Thyroid gland (tissue), 4 donors: Measurements from ENCODE around the gene ZC4H2. TPM values are rescaled to one million over a fixed set of nuclear protein-coding genes. Genes with fewer than 3 reads are reported as not detected.
"Not testable (repeated sequence)": the region's sequence is repeated elsewhere in the genome, so short reads cannot be mapped to it uniquely, and the experiment has no call there.

Experiments used
- DNase-seq, 2 donors: peaks; one replicate each; pipeline ENCODE4 v3.0.0-alpha.2; 2019
- H3K27ac ChIP-seq, 3 donors: fragments of 200-600 bp; sonication (generic); 1 replicate in 2 of 3; 2 replicates in 1 of 3; pipeline ENCODE4 v1.5.1; 2016 to 2019; ENCODE audit warnings: mild to moderate bottlenecking in 1 of 3, moderate library complexity in 1 of 3
- H3K27me3 ChIP-seq: fragments of 200-600 bp; sonication (generic); one replicate; pipeline ENCODE4 v1.5.1; 2019
- H3K36me3 ChIP-seq, 2 donors: fragments of 200-600 bp; sonication (generic); one replicate each; pipeline ENCODE4 v1.5.1; 2016 to 2019
- H3K4me1 ChIP-seq, 2 donors: fragments of 200-600 bp; sonication (generic); one replicate each; pipeline ENCODE4 v1.5.1; 2017 to 2019
- H3K4me3 ChIP-seq, 3 donors: fragments of 200-600 bp; sonication (generic); replicated peaks in 1 of 3; 1 replicate in 2 of 3; 2 replicates in 1 of 3; pipeline ENCODE4 v1.5.1; 2016; ENCODE audit warnings: mild to moderate bottlenecking in 1 of 3
- H3K9me3 ChIP-seq: fragments of 200-600 bp; sonication (generic); one replicate; pipeline ENCODE4 v1.5.1; 2017
- POLR2A ChIP-seq, 2 donors: fragments of 450-650 bp; IDR thresholded peaks; one replicate each; pipeline ENCODE4 v1.6.1; 2017; ENCODE audit warnings: antibody characterized with exemption in 2 of 2, mild to moderate bottlenecking in 2 of 2, moderate library complexity in 1 of 2
- WGBS, 2 donors: methylation state at CpG; one replicate each; pipeline ENCODE4 v1.1.5; 2017; 5-methylcytosine and 5-hydroxymethylcytosine counted together
- intact Hi-C: fragments of 100-400 bp; cut with DNase I; formaldehyde crosslinking; loops from one replicate; pipeline ENCODE4 v1.15.1; 2023
- total RNA-seq, 4 donors: library from RNA; depleted of rRNA; stranded (reverse); fragments of >200 nt; gene quantifications; one replicate each; pipeline ENCODE4 v1.2.3, GENCODE V29; 2016
- TF ChIP-seq, protein P1 (sequence below), 6 experiments: fragments of 200-600 bp in 3 of 6; fragments of 450-650 bp in 3 of 6; sonication (generic) in 3 of 6; IDR thresholded peaks; one replicate each; pipeline ENCODE4 v1.5.1; 2016 to 2019; ENCODE audit warnings: antibody characterized with exemption in 6 of 6, mild to moderate bottlenecking in 2 of 6, inconsistent platforms in 1 of 6, moderate library complexity in 1 of 6

The ZC4H2 gene
- total RNA-seq, 4 donors from 2014 or later, result 10.2 to 14.3 (median 11.4) TPM

DNA sequence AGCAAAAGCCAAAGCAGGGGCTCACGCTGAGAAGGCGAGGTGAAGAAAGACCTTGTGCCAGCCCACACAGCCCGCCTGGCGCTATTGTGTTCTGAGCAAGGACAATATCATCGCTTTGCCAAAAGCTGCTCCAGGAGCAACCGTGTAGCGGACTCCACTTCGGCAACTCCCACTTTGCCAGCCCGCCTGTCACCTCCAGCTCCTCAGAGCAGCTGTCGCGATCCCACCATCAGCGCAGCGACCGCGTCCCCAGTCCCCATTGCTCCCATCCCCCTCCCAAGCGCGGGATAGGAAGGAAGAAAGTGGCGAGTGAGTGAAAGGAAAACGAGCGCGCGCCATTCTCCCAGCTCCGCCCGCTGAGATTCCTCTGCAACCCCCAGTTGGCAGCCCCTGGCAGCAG lies 759 bp downstream of the ZC4H2 start:
- Histone ChIP-seq H3K27me3 (no peaks in the 10 kb centered on the region), H3K9me3 (no peaks in the 10 kb centered on the region), H3K4me1 (peaks cover 0 to 3% of the 10 kb centered on the region in 2 donors), H3K4me3 (peak overlapping the region; percentile 9 to 37 (median 31)), H3K36me3 (no peaks in the 10 kb centered on the region), H3K27ac (peak overlapping the region in 1 of 3 donors; percentile 7)
- intact Hi-C loops, result loop anchor here (10.0 kb wide), 1 partner anchor 59 kb away; the partner anchor contains the start of gene ZC3H12B
- TF ChIP-seq, protein P1, sequence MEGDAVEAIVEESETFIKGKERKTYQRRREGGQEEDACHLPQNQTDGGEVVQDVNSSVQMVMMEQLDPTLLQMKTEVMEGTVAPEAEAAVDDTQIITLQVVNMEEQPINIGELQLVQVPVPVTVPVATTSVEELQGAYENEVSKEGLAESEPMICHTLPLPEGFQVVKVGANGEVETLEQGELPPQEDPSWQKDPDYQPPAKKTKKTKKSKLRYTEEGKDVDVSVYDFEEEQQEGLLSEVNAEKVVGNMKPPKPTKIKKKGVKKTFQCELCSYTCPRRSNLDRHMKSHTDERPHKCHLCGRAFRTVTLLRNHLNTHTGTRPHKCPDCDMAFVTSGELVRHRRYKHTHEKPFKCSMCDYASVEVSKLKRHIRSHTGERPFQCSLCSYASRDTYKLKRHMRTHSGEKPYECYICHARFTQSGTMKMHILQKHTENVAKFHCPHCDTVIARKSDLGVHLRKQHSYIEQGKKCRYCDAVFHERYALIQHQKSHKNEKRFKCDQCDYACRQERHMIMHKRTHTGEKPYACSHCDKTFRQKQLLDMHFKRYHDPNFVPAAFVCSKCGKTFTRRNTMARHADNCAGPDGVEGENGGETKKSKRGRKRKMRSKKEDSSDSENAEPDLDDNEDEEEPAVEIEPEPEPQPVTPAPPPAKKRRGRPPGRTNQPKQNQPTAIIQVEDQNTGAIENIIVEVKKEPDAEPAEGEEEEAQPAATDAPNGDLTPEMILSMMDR (IDR thresholded peaks at IDR 0.05), result no peak
- TF ChIP-seq POLR2A (IDR thresholded peaks at IDR 0.05), result no peak
- DNase-seq, result peak; percentile 40 to 55
- WGBS, 2 donors, result 0 to 4% methylated on average over 6 to 24 of the region's 24 CpGs

DNA sequence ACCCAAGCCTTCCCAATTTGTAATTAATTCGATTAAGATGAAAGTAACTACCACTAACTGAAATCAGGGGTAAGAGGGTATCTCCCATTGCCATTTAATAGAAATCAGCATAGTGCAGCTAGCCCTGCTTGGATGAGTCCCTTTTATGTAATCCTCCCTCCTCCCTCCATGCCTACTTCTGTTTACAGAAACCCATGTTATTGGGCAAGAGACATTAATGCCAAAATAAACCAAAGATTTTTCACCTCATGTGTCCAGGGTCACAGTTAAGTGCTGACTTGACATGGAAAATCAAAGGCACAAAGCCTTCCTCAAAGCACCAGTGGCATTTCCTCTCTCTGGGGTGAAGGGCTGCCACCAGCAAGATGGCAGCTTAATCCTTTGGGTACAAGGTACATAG lies 50.8 kb downstream of the ZC4H2 start:
- WGBS, 2 donors, result 94 to 100% methylated on average over 1 of the region's 1 CpG
- H3K27me3 ChIP-seq, result no peaks in the 10 kb centered on the region
- TF ChIP-seq, protein P1 (IDR thresholded peaks at IDR 0.05), result no peak
- no peak for TF ChIP-seq POLR2A (IDR thresholded peaks at IDR 0.05)
- intact Hi-C loops, result no loop called here
- no peaks in the 10 kb centered on the region for H3K4me1 ChIP-seq
- no peaks in the 10 kb centered on the region for H3K9me3 ChIP-seq
- H3K36me3 ChIP-seq, result no peaks in the 10 kb centered on the region
- H3K27ac ChIP-seq, result no peak overlapping the region
- no peak for DNase-seq
- H3K4me3 ChIP-seq, result no peak overlapping the region

DNA sequence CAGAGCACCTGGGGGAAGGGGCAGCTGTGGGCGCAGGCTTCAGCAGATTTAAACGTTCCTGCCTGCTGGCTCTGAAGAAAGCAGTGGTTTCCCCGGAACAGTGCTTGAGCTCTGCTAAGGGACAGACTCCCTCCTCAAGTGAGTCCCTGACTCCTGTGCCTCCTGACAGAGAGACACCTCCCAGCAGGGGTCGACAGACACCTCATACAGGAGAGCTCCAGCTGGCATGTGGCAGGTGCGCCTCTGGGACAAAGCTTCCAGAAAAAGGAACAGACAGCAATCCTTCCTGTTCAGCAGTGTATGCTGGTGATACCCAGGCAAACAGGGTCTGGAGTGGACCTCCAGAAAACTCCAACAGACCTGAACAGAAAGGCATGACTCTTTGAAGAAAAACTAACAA lies 68.1 kb downstream of the ZC4H2 start:
- Histone ChIP-seq H3K36me3 (no peaks in the 10 kb centered on the region), H3K4me3 (no peak overlapping the region), H3K27ac (no peak overlapping the region), H3K4me1 (no peaks in the 10 kb centered on the region), H3K9me3 (no peaks in the 10 kb centered on the region), H3K27me3 (no peaks in the 10 kb centered on the region)
- TF ChIP-seq POLR2A (IDR thresholded peaks at IDR 0.05), result no peak
- TF ChIP-seq, protein P1 (IDR thresholded peaks at IDR 0.05), result no peak
- intact Hi-C loops, result no loop called here
- DNase-seq, result no peak
- WGBS, 2 donors, result 88% methylated on average over 4 of the region's 5 CpGs; no CpG with 5 or more reads in 1 of the 2 donors

DNA sequence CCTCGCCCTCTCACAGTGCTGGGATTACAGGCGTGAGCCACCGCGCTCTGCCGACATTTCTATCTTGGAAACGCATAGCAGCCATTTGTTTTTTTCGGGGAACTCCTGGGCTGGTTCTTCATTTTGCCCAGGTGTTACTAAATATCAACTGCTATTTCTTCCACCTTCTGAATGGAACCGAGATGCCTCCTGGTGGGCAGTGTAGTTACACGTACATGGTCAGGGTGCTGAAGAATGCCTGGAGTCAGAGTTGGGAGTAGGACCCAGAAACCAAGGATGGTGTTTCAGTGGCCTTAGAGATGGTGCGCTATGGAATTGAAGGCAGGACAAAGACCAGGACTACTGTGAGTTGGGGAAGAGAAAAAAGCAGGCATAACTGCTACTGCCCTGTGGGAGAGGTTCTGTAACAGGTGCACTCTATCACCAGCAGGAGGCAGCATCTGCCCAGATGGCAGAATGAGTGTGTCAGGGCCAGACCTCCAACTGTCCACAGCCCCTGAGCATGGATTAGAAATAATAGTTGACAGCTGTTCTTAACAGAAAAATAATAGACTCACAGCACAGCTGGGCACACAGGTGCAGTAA lies 81.7 kb downstream of the ZC4H2 start:
- intact Hi-C loops, result no loop called here

DNA sequence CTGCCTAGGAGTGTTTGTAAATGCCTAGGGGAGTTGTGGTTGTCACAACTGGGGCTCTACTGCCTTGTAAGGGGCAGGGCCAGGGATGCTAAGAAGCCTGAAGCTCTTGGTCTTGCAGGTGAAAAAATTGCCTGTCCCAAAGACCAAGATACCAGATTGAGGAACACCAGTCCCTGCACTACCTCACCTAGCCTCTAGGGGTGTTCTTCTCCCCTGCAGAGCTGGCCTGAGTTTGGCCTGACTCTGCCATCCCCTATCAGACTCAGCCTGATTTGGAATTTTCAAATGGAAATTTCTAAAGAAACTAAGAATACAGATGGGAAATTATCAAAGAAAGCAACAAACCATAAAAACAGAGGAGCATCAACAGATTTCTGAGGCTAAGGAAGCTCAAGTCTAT lies 90.4 kb downstream of the ZC4H2 start:
- no peak for TF ChIP-seq POLR2A (IDR thresholded peaks at IDR 0.05)
- TF ChIP-seq, protein P1 (IDR thresholded peaks at IDR 0.05), result peak in 1 of 6 experiments; percentile 13

More for the DNA sequence above, 81.7 kb downstream of the ZC4H2 start:
- WGBS, 2 donors, result 77 to 87% methylated on average over 10 of the region's 10 CpGs
- DNase-seq, result peak; percentile 8 to 12
- Histone ChIP-seq H3K4me3 (no peak overlapping the region), H3K4me1 (no peaks in the 10 kb centered on the region), H3K27me3 (no peaks in the 10 kb centered on the region), H3K9me3 (no peaks in the 10 kb centered on the region), H3K27ac (no peak overlapping the region), H3K36me3 (no peaks in the 10 kb centered on the region)
- TF ChIP-seq, protein P1 (IDR thresholded peaks at IDR 0.05), result peak in 2 of 6 experiments; percentile 9 to 24
- TF ChIP-seq POLR2A (IDR thresholded peaks at IDR 0.05), result no peak

DNA sequence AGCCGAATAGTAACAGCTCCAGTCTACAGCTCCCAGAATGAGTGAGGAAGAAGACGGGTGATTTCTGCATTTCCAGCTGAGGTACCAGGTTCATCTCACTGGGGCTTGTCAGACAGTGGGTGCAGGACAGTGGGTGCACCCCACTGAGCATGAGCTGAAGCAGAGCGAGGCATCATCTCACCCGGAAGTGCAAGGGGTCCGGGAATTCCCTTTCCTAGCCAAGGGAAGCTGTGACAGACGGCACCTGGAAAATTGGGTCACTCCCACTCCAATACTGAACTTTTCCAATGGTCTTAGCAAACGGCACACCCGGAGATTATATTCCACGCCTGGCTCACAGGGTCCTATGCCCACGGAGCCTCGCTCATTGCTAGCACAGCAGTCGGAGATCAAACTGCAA lies 97.5 kb downstream of the ZC4H2 start:
- WGBS, 2 donors, result 97 to 100% methylated on average over 3 of the region's 12 CpGs
- H3K9me3 ChIP-seq, DNase-seq, H3K4me3 ChIP-seq, H3K4me1 ChIP-seq, H3K27ac ChIP-seq, H3K27me3 ChIP-seq, H3K36me3 ChIP-seq, intact Hi-C loops: not testable (repeated sequence)

More for the DNA sequence above, 90.4 kb downstream of the ZC4H2 start:
- no peaks in the 10 kb centered on the region for H3K27me3 ChIP-seq
- no peak overlapping the region for H3K27ac ChIP-seq
- H3K4me3 ChIP-seq, result no peak overlapping the region
- no peaks in the 10 kb centered on the region for H3K36me3 ChIP-seq
- H3K4me1 ChIP-seq, result no peaks in the 10 kb centered on the region
- DNase-seq, result peak in 1 of 2 donors; percentile 2
- intact Hi-C loops, result loop anchor here (10.0 kb wide), 1 partner anchor 619 kb away; no protein-coding TSS in a partner anchor
- no peaks in the 10 kb centered on the region for H3K9me3 ChIP-seq
